Muscle of leg (tissue), 11 donors: ENCODE results near the gene ADAM21. TPM values are rescaled to one million over a fixed set of nuclear protein-coding genes. Genes with fewer than 3 reads are reported as not detected.
"Not testable (repeated sequence)": the region's sequence is repeated elsewhere in the genome, so short reads cannot be mapped to it uniquely, and the experiment has no call there.

Experiments
- DNase-seq: peaks from one replicate; pipeline ENCODE4 v3.0.0; 2013
- H3K27ac ChIP-seq: one replicate; pipeline ENCODE4 v1.5.1; 2013; ENCODE audit warnings: mild to moderate bottlenecking, low read length, control low read depth
- H3K27me3 ChIP-seq: one replicate; pipeline ENCODE4 v1.6.1; 2013; ENCODE audit warnings: low read length; ENCODE audit not compliant: control insufficient read depth, insufficient read depth
- H3K36me3 ChIP-seq: one replicate; pipeline ENCODE4 v1.6.1; 2013; ENCODE audit warnings: low read length; ENCODE audit not compliant: control insufficient read depth, insufficient read depth
- H3K4me1 ChIP-seq: one replicate; pipeline ENCODE4 v1.6.1; 2013; ENCODE audit warnings: low read length; ENCODE audit not compliant: control insufficient read depth, insufficient read depth
- H3K4me3 ChIP-seq: one replicate; pipeline ENCODE4 v1.5.1; 2013; ENCODE audit warnings: low read length, control low read depth
- H3K9me3 ChIP-seq: replicated peaks from 2 replicates; pipeline ENCODE4 v1.6.1; 2013; ENCODE audit warnings: low read depth, low read length; ENCODE audit not compliant: control insufficient read depth
- WGBS: methylation state at CpG from one replicate; pipeline ENCODE4 v1.1.5; 2013; ENCODE audit warnings: missing lambda C conversion rate; ENCODE audit not compliant: insufficient coverage; 5-methylcytosine and 5-hydroxymethylcytosine counted together
- polyA plus RNA-seq, 8 donors: library from polyadenylated mRNA; unstranded; fragments of 120-200 nt; gene quantifications; one replicate each; pipeline versions ENCODE4 v1.2.1 to v1.2.3, GENCODE V29; 2013; ENCODE audit warnings: inconsistent platforms in 1 of 8, low replicate concordance in 1 of 8; ENCODE audit not compliant: insufficient read length in 8 of 8, insufficient read depth in 1 of 8
- total RNA-seq: library from RNA; stranded (reverse); fragments of 120-200 nt; gene quantifications from one replicate; pipeline ENCODE4 v1.2.4, GENCODE V29; 2013

Gene ADAM21
- total and polyA plus RNA-seq, 9 donors: 0.06 to 0.50 (median 0.26) TPM

- DNase-seq, H3K27me3 ChIP-seq, H3K27ac ChIP-seq, H3K4me3 ChIP-seq, H3K4me1 ChIP-seq, H3K9me3 ChIP-seq, H3K36me3 ChIP-seq: not testable (repeated sequence)
- 87% methylated on average over 8 of the region's 13 CpGs for WGBS
Observed at GRCh38 chr14:70475459-70475858, 23.5 kb downstream of the ADAM21 start.

GRCh38 chr14:70477356-70478105 is 25.6 kb downstream of the ADAM21 start:
- not testable (repeated sequence) for H3K27ac ChIP-seq, DNase-seq, H3K36me3 ChIP-seq, H3K4me3 ChIP-seq, H3K4me1 ChIP-seq, H3K27me3 ChIP-seq, H3K9me3 ChIP-seq
- WGBS: 94% methylated on average over 36 of the region's 57 CpGs

- WGBS: 85% methylated on average over 2 of the region's 3 CpGs
- Histone ChIP-seq H3K4me3 (no peak overlapping the region), H3K9me3 (peaks cover 36% of the 10 kb centered on the region), H3K27ac (no peak overlapping the region), H3K36me3 (no peaks in the 10 kb centered on the region), H3K4me1 (no peaks in the 10 kb centered on the region), H3K27me3 (no peaks in the 10 kb centered on the region)
- no peak for DNase-seq
Observed at GRCh38 chr14:70489579-70490200, 37.7 kb downstream of the ADAM21 start.

GRCh38 chr14:70498191-70498590 is 46.2 kb downstream of the ADAM21 start:
- DNase-seq: no peak
- Histone ChIP-seq H3K27ac (no peak overlapping the region), H3K4me1 (no peaks in the 10 kb centered on the region), H3K4me3 (no peak overlapping the region), H3K36me3 (no peaks in the 10 kb centered on the region), H3K9me3 (peaks cover 21% of the 10 kb centered on the region), H3K27me3 (no peaks in the 10 kb centered on the region)

Other genes with a start within 250 kb of the ADAM21 start
- 53.4 TPM for gene COX16, start 92.5 kb upstream of the ADAM21 start, total RNA-seq
- gene COX16, start 92.5 kb upstream of the ADAM21 start, polyA plus RNA-seq: 10 to 100 TPM; 47.3 to 71.3 (median 57.5) TPM
- 34.2 TPM for gene SYNJ2BP, start 35.1 kb upstream of the ADAM21 start, total RNA-seq
- 10 to 100 TPM; 18.3 to 26.1 (median 22.2) TPM for gene SYNJ2BP, start 35.1 kb upstream of the ADAM21 start, polyA plus RNA-seq
- 0.80 TPM for gene ADAM20, start 82.8 kb downstream of the ADAM21 start, total RNA-seq
- gene ADAM20, start 82.8 kb downstream of the ADAM21 start, polyA plus RNA-seq: under 1 TPM in 5 of 8 donors, not detected in 3; 0.05 to 0.13 (median 0.09) TPM
- gene MED6, start 148.5 kb downstream of the ADAM21 start, total RNA-seq: 35.9 TPM
- 10 to 100 TPM; 27.6 to 34.4 (median 31.5) TPM for gene MED6, start 148.5 kb downstream of the ADAM21 start, polyA plus RNA-seq
- gene TTC9, start 189.7 kb downstream of the ADAM21 start, total RNA-seq: 4.4 TPM
- gene TTC9, start 189.7 kb downstream of the ADAM21 start, polyA plus RNA-seq: 1 to 10 TPM; 4.6 to 6.8 (median 5.9) TPM